ENCODE data around the gene IL21R.

DNA sequence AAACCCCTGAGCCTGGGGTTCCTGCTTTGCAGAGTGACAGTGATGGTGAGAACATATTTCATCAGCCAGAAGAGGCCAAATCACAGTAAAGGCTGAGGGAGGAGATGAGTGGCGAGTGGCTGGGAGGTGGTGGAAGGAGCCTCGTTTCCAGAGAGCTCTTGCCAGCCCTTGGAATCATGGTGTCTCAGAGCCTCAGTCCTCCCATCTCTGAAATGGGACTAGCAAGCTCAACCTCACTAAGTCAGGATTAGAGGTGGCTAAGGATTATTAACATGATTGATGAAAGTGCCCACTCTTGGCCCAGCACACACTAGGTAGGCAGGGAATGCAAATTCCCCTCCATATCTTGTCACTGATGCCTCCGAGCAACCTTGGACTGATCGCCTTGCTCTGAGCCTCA lies 45.2 kb upstream of the IL21R start:
- TF ChIP-seq, protein P1, sequence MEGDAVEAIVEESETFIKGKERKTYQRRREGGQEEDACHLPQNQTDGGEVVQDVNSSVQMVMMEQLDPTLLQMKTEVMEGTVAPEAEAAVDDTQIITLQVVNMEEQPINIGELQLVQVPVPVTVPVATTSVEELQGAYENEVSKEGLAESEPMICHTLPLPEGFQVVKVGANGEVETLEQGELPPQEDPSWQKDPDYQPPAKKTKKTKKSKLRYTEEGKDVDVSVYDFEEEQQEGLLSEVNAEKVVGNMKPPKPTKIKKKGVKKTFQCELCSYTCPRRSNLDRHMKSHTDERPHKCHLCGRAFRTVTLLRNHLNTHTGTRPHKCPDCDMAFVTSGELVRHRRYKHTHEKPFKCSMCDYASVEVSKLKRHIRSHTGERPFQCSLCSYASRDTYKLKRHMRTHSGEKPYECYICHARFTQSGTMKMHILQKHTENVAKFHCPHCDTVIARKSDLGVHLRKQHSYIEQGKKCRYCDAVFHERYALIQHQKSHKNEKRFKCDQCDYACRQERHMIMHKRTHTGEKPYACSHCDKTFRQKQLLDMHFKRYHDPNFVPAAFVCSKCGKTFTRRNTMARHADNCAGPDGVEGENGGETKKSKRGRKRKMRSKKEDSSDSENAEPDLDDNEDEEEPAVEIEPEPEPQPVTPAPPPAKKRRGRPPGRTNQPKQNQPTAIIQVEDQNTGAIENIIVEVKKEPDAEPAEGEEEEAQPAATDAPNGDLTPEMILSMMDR (conservative IDR thresholded peaks at IDR 0.05 in 1 of 2, IDR thresholded peaks at IDR 0.05 in 1 of 2; ENCODE audit: extremely low read depth in 1 of 2, insufficient read depth in 1 of 2, low read depth in 1 of 2, low read length in 2 of 2) = no peak
- no peak for TF ChIP-seq EZH2 (IDR thresholded peaks at IDR 0.05; ENCODE audit: borderline replicate concordance, low read length)

Data from mammary epithelial cell (primary cell).